ENCODE data around the gene PACRGL.

DNA sequence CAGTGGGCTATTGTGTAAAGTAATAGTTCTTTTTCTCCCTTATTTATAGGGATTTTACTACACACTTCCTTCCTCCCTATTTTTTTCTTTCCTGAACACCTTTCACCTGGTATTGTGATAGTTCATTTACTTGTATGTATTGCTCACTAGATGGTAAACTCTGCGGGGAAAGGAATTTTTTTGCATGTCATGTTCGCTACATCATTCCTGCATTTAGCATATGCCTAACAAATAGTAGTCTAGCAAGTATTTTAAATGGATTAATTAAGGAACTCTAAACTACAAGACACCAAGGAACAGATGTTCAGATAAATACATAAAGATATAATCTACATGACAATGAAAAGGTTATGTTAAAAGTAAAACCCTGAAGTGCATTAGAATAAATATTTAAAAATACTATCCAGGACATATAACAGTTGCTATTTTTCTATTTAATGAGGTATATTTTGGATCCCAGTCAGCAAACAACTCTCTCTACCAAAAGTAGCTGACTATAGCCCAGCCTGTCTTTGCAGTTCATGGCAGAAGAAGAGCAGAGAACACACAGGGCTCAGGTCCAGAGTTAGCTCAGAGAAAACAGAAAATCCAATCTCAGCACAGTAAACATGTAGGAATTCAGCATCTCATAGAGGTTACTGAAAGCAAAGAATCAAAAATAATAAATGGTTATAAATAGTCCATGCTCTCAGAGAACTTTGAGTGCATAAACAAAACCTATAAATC, 87.8 kb downstream of the PACRGL start:
- TF ChIP-seq REST (IDR thresholded peaks at IDR 0.05; ENCODE audit: low read depth, low read length) (no peak), CHD2 (IDR thresholded peaks at IDR 0.05; ENCODE audit: borderline replicate concordance, low read depth, low read length) (no peak), KDM1A (IDR thresholded peaks at IDR 0.05; ENCODE audit: borderline replicate concordance) (no peak), CTCF (IDR thresholded peaks at IDR 0.05 in 2 of 3, conservative IDR thresholded peaks at IDR 0.05 in 1 of 3; ENCODE audit: control insufficient read depth in 2 of 3, extremely low read depth in 1 of 3, insufficient read depth in 1 of 3, low read depth in 3 of 3, low read length in 3 of 3) (no peak), CBX3 (IDR thresholded peaks at IDR 0.05; ENCODE audit: borderline replicate concordance, low read depth) (no peak), BCL11A (IDR thresholded peaks at IDR 0.05; ENCODE audit: low read depth, low read length) (no peak)
